ENCODE data around the gene IL17RE. TPM values are rescaled to one million over a fixed set of nuclear protein-coding genes. Genes with fewer than 3 reads are reported as not detected.

Gene IL17RE
- total RNA-seq, 4 donors from 2014 or later, result 0.26 to 10.7 (median 5.0) TPM

GRCh38 chr3:9876991-9877390, 25.7 kb upstream of the IL17RE start:
- TF ChIP-seq CTCF (IDR thresholded peaks at IDR 0.05), result no peak
- TF ChIP-seq POLR2A (IDR thresholded peaks at IDR 0.05), result no peak
- Histone ChIP-seq H3K9me3 (no peaks in the 10 kb centered on the region), H3K4me3 (no peak overlapping the region), H3K36me3 (no peaks in the 10 kb centered on the region), H3K4me1 (peaks cover 0 to 5% of the 10 kb centered on the region in 2 donors), H3K27me3 (no peaks in the 10 kb centered on the region), H3K27ac (no peak overlapping the region)
- intact Hi-C loops (cut with DNase I; ENCODE audit: low total_unique reads), result no loop called here
- DNase-seq, result no peak

GRCh38 chr3:9878700-9879099, 23.9 kb upstream of the IL17RE start:
- intact Hi-C loops (cut with DNase I; ENCODE audit: low total_unique reads), result no loop called here
- no peak overlapping the region for H3K27ac ChIP-seq
- no peaks in the 10 kb centered on the region for H3K9me3 ChIP-seq
- peaks cover 0 to 5% of the 10 kb centered on the region in 2 donors for H3K4me1 ChIP-seq
- no peaks in the 10 kb centered on the region for H3K36me3 ChIP-seq
- no peak for DNase-seq
- no peak overlapping the region for H3K4me3 ChIP-seq
- no peaks in the 10 kb centered on the region for H3K27me3 ChIP-seq
- no peak for TF ChIP-seq POLR2A (IDR thresholded peaks at IDR 0.05)
- no peak for TF ChIP-seq CTCF (IDR thresholded peaks at IDR 0.05)

DNA sequence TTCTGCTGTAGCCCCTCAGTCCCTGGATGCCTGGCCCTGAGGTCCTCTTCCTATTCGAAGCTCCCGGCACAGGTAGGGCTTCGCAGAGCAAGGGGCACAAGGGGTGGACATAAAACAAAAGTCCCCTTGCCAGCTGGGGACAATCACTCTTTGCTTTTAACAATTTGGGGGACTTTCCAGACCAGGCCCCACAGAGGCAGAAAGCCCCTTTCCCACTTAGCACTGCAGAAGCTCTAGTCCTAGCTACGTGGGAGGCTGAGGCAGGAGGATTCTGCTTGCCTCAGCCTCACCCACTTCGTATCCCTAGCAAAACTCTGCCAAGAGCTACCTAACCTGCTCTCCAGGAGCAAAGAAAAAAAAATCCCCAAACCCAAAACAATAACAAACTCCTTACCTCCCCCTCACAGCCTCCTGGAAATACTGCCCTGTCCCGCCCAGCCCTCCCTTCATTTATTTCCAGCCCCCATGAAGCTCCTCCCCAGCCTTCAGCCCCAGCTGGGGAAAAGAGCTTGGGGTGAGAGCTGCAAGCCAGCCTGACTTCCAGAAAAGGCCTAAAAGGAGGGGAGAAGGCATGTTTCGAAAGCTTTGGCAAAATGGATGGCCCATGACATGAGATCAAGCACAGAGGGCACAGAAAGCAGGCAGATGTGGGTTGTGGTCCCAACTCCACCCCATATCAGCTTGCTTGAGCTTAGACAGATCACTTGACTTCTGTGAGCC, 22.7 kb upstream of the IL17RE start, which contains the start of gene CIDEC:
Gene CIDEC, minus strand, starts transcription at position 424 of the 720 bp plus-strand sequence. CDS start 1,767 bp downstream, outside the sequence.
- no peak for TF ChIP-seq CTCF (IDR thresholded peaks at IDR 0.05)
- Histone ChIP-seq H3K36me3 (no peaks in the 10 kb centered on the region), H3K4me3 (no peak within 1 kb of the TSS), H3K9me3 (no peaks in the 10 kb centered on the region), H3K27me3 (no peaks in the 10 kb centered on the region), H3K27ac (peak within 1 kb of the TSS; percentile 73 to 82), H3K4me1 (peaks cover 0 to 5% of the 10 kb centered on the region in 2 donors)
- intact Hi-C loops (cut with DNase I; ENCODE audit: low total_unique reads), result no loop called here
- peak in 1 of 2 donors; percentile 60 for DNase-seq

- intact Hi-C loops (cut with DNase I; ENCODE audit: low total_unique reads), result no loop called here
- H3K4me3 ChIP-seq, result no peak overlapping the region
- H3K27ac ChIP-seq, result peak overlapping the region in 1 of 2 donors; percentile 82
- no peak for TF ChIP-seq POLR2A (IDR thresholded peaks at IDR 0.05)
- TF ChIP-seq CTCF (IDR thresholded peaks at IDR 0.05), result no peak
- no peak for DNase-seq
- H3K4me1 ChIP-seq, result peaks cover 0 to 5% of the 10 kb centered on the region in 2 donors
- no peaks in the 10 kb centered on the region for H3K27me3 ChIP-seq
- no peaks in the 10 kb centered on the region for H3K36me3 ChIP-seq
- no peaks in the 10 kb centered on the region for H3K9me3 ChIP-seq
Measured at GRCh38 chr3:9881441-9881840, 21.2 kb upstream of the IL17RE start.

DNA sequence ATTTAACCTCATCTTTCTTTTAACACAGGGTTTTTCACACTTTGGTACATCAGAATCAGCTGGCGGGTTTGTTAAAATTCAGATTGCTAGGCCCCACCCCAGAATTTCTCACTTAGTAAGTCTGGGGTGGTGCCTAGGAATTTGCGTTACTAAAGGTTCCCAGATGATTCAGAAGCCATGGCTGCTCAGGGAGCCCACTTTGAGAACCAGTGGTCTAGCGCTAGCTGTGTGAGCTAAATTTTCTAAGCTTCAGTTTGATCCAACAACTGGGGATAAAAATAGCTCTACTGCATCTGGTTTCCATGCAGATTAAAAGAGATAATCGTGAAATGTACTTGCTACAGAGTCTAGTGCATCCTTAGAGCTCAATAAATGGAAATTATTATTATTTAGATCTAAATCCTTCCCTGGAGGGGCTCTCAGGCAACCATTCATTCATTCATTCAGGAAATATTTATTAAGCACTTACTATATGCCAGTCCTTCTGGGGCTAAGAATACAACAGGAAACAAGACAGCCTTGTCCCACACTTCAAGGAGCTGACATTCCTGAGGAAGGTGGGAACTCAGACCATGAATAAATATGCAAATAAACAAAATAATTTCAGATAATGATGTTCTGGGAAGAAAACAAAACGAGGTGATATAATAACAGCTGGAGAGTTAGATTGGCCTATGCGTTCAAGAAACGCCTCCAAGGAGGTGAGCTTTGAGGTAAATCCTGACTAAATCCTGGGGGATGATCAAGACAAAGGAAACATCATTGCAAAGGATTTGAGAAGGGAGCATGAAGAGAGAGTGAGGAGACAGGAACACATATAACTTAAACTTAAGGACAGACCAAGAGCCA, 18.7 kb upstream of the IL17RE start:
- H3K9me3 ChIP-seq, result no peaks in the 10 kb centered on the region
- H3K4me1 ChIP-seq, result peaks cover 0 to 5% of the 10 kb centered on the region in 2 donors
- peak overlapping the region; percentile 81 to 86 for H3K27ac ChIP-seq
- TF ChIP-seq POLR2A (IDR thresholded peaks at IDR 0.05) (no peak), CTCF (IDR thresholded peaks at IDR 0.05) (no peak)
- intact Hi-C loops (cut with DNase I; ENCODE audit: low total_unique reads), result no loop called here
- no peaks in the 10 kb centered on the region for H3K36me3 ChIP-seq
- peak in 1 of 2 donors; percentile 53 for DNase-seq
- no peaks in the 10 kb centered on the region for H3K27me3 ChIP-seq
- H3K4me3 ChIP-seq, result no peak overlapping the region

All from uterus (tissue), 4 donors.